Measurements from ENCODE around the gene LGALS1.

Gene LGALS1

DNA sequence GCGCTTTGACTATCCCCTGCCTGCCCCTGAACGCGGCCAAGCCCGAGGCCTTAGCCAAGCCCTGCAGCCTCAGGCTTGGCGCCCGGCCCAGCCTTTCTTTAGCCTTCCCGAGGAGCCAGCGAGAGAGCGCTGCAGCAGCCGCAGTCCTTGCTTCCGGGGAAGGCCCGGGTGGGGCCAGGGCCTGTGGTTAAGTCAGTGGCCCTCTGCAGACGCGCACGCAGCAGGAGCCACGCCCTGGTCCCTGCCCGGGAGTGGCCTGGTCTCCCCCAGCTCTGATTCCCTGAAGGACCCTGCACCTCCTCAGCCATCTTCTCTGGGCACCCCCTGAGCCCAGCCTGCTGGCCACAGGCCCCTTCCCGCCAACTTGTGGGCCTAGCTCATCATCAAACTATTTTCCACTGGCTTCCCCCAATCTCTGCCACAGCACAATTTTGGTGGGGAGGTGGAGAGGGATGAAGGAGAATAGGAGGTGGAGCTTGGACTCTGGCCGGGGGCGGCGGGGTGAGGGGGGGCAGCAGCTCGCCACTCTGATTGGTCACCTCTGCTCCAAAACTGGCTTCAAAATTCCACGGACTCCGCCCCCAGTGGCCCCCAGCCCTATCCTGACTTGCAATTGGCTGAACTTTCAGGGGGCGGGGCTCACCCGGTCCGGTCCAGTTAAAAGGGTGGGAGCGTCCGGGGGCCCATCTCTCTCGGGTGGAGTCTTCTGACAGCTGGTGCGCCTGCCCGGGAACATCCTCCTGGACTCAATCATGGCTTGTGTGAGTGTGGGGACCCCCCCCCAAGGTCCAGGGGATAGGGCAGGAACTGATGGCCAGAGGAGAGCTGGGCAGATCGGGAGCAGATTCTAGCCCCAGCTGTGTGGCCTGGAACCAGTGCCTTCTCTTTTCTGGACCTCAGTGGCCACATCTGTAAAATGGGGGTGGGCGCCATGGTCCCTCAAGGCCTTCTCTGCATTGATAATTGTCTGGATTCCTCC is at the start of gene LGALS1:
Gene LGALS1, plus strand, starts transcription at position 686 of the 979 bp plus-strand sequence. Its CDS starts 67 bp downstream, at position 753.
- no peak for DNase-seq

- no peak for DNase-seq
Observed at GRCh38 chr22:37625737-37626136, 49.7 kb upstream of the LGALS1 start.

DNA sequence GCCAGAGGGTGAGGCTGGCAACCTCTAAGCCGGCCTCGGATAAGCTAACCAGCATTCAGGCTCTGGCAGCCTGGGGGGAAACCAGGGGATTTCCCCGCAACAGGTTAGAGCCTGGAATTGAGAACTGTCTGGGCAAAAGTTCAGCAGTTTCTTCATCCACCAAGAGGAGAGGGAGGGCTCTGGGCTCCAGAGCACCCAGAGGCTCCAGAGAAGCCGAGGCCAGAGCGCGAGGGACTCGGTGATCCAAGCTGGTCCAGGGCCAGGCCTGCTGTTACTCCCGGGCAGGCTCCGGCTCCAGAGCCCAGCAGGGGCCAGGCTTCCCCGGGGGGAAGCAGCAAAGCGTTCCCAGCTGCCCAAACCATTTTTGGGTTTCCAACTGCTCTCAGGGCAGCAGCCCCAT is 49.3 kb upstream of the LGALS1 start:
- DNase-seq, result no peak

GRCh38 chr22:37626556-37627075 is 48.8 kb upstream of the LGALS1 start:
- no peak for DNase-seq

DNA sequence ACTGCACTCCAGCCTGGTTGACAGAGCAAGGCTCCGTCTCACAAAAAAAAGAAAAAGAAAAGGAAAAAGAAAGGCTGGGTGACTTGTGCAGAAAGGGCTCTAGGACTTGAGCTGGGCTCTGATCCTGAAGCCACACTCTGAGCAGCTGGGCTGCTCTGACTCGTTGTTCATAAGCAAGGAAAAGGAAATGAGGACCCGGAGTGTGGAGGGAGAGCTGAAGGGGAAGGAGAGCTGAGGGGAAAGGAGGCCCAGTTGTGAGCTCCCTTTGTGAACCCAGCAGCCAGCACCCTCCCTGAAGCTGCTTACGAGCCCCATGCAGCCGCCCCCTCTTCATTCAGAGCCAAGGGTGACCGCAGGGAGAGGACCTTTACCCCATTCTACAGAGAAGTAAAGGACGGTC is 48.3 kb upstream of the LGALS1 start:
- DNase-seq, result no peak

GRCh38 chr22:37627545-37627944 is 47.9 kb upstream of the LGALS1 start:
- DNase-seq, result no peak

GRCh38 chr22:37628830-37629229 is 46.6 kb upstream of the LGALS1 start:
- no peak for DNase-seq

DNA sequence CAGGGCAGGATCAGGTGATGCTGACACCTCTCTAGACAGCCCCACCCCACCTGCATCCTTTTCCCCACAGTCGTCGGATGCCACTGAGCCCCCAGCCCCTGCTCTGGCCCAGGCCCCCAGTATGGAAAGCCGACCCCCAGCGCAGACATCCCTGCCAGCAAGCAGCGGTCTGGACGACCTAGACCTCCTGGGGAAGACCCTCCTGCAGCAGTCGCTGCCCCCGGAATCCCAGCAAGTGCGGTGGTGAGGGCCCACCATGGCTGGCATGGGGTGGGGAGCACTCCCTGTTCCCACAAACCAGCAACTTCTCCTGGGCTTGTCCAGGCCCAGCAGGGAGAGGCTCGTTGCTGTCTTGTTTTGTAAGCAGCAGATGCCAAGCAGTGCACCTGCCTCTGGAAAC is 45.5 kb upstream of the LGALS1 start:
- no peak for DNase-seq

DNA sequence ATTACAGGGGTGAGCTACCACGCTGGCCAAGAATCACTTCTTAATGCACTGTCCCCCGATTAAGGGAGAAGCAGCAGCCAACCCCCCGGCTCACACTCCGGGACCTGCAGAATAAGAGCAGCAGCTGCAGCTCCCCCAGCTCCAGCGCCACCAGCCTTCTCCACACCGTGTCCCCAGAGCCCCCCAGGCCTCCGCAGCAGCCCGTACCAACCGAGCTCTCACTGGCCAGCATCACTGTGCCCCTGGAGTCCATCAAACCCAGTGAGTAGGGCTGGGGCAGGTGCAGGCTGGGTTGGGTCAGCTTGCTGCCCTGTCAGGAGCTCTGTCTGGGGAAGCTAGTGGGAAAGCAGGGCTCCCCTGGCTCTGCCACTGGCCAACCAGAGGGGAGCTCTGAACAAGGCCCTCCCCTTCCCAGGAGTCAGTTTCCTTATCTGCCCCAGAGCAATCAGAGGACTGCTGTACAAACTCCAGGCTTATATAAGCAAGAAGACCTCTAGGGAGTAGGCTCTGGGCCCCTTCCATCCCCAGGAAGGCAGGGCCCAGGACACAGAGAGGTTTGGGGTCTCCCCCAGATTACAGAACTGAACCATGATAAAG is 44.5 kb upstream of the LGALS1 start:
- DNase-seq, result no peak

DNA sequence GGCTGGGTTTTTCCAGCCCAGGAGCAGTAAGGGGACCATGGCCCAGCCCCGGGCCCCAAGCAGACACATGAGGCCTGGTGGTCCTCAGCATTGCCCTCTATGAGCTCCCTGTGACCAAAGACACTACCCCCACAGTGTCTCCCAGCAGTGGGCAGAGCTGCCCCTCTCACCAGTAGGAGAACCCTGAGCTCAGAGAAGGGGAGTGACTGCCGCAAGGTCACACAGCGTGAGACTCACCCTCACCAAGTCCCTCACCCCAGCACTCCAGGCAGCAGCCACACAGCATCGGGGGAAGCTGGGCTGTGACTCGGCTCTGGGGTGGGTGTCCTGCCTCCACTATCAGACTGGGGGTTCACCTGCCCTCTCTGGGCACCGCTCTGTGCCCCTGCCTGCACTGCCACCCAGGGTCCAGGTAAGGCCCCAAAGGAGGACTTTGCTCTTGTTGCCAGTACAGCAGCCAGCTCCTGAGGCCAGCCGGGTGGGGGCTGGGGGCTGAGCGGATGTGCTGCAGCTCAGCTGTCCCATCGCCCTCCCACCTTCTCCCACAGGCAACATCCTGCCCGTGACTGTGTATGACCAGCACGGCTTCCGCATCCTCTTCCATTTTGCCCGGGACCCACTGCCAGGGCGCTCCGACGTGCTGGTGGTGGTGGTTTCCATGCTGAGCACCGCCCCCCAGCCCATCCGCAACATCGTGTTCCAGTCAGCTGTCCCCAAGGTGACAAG is 43.8 kb upstream of the LGALS1 start:
- DNase-seq, result no peak

- no peak for DNase-seq
Observed at GRCh38 chr22:37632174-37633088, 43.0 kb upstream of the LGALS1 start.

- DNase-seq, result no peak
Observed at GRCh38 chr22:37633089-37633624, 42.3 kb upstream of the LGALS1 start.

DNA sequence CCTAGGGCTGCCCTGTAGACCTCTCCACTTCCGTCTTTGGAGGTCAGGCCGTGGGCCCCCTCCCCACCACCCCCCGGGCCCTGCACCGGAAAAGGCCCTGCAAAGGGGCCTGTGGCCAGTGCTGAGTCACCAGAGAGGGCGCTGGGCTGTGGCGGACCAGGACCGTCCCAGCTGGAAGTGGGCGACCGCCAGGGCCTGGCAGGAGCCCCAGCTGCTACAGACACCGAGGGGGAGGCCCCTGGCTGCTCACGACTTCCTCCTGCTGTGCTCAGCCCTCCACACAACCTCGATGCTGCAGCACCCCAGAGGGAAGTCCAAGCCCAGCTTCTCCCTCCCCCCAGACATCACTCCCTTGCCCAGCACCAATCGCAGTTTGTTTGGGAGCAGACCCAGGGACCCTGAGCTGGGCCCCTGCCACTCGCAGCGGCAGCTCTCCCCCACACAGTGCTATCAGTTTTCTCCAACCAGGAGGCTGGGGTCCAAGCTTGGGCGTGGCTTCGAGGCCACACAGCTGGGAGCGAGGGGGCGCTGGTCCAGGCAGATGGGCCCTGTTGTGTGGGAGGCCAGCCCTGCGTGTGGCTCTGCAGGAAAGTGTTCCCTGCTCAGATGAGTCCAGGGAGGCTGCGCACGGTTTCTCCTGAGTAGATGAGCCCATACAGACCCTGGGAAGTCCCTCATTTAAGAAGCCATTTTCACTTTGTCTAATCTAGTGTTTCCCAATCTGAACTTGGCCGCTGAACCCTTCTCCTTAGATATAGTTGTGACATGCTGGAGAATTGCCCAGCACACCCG is 41.6 kb upstream of the LGALS1 start:
- DNase-seq, result peak; percentile 33

- DNase-seq, result no peak
Observed at GRCh38 chr22:37634417-37634924, 41.0 kb upstream of the LGALS1 start.

DNA sequence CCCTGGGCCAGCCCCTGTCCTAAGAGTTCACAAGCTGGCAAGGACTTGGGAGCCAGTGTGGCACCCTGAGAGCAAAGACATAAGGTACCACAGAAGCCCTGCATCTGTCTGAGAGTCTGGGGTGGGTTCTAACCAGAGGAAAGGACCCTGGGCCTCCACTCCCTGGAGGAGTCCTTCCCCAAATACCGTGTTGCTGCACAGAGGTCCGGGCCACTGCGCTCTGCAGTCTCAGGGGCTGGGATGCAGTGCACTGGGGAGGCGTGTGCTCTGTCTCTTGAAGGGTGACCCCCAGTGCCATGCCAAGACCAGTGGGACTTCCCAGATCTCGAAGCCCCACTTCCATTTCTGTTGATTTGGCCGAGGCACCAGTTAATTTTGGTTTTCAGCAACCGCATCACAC is 40.3 kb upstream of the LGALS1 start:
- DNase-seq, result no peak

GRCh38 chr22:37636186-37636948 is 39.1 kb upstream of the LGALS1 start:
- DNase-seq, result no peak

DNA sequence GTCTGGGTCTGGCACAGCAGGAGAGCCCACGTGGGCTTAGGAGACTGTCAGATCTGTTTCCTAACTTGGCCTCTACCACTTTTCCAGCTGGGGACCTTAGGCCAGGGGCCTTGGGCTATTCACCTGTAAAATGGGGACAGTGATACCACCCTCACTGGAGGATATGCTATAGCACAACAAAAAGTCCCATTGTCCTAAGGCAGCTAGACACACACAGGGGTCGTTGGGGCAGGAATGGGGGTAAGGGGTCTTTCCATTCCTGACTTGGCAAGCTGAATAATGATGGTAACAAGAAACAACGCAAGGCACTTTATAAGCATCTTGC is 38.5 kb upstream of the LGALS1 start:
- DNase-seq, result no peak

- no peak for DNase-seq
Observed at GRCh38 chr22:37638391-37639069, 36.9 kb upstream of the LGALS1 start.

- peak; percentile 47 for DNase-seq
Observed at GRCh38 chr22:37639070-37639760, 36.2 kb upstream of the LGALS1 start, which contains the start of gene SH3BP1. SH3BP1 (plus strand) TSS chr22:37639669; CDS start chr22:37639788, 119 bp downstream.

Measured in NCI-H2171 (cell line).